Measurements from ENCODE around the gene DGCR2.

The DGCR2 gene

GRCh38 chr22:19125011-19125410 is 2.8 kb upstream of the DGCR2 start:
- TF ChIP-seq GATA2 (IDR thresholded peaks at IDR 0.05; ENCODE audit: low read depth, low read length) = no peak
- TF ChIP-seq GATA3 (IDR thresholded peaks at IDR 0.05; ENCODE audit: low read depth, low read length) = no peak

DNA sequence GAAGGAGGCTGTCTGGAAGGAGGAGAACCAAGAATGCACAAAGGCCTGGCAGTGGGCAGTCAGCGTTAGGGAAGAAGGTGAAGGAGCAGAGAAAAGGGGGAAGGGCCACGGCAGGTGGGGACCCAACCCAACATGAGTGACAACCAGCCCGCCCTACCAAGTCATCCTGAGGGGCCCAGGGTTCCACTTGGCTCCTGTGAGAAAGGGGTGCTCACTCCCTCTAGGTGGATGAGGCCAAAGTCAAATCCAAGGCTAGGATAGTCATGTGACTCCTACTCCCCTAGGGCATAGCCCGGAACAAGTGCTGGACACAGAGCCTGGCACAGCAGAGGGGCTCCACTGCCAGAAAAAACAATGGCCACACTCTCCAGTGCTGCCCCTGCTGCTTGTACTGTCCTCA is 2.2 kb upstream of the DGCR2 start:
- TF ChIP-seq GATA2 (IDR thresholded peaks at IDR 0.05; ENCODE audit: low read depth, low read length) = no peak
- no peak for TF ChIP-seq GATA3 (IDR thresholded peaks at IDR 0.05; ENCODE audit: low read depth, low read length)

DNA sequence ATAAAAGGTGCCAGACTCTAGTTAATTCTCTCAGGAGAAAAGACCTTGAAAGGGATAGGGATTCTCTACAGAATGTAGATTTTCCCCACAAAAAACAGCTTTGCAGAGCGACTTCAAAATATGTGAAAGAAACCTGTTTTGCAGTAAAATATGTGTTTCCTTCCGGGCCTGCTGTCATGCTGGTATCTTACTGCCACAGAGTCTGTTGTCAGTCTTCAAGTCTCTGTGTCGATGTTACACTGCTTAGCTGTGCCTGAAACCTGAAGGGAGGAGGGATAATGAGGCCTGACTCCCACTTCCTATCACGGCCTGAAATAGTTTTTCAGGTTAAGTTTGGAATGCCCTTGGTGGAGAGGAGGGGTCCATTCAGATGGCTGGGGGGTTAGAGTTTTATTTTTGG is 1.7 kb upstream of the DGCR2 start:
- TF ChIP-seq GATA2 (IDR thresholded peaks at IDR 0.05; ENCODE audit: low read depth, low read length) = no peak

GRCh38 chr22:19122752-19123492 is 710 bp upstream of the DGCR2 start:
- TF ChIP-seq GATA3 (IDR thresholded peaks at IDR 0.05; ENCODE audit: low read depth, low read length) = no peak
- TF ChIP-seq GATA2 (IDR thresholded peaks at IDR 0.05; ENCODE audit: low read depth, low read length) = no peak

DNA sequence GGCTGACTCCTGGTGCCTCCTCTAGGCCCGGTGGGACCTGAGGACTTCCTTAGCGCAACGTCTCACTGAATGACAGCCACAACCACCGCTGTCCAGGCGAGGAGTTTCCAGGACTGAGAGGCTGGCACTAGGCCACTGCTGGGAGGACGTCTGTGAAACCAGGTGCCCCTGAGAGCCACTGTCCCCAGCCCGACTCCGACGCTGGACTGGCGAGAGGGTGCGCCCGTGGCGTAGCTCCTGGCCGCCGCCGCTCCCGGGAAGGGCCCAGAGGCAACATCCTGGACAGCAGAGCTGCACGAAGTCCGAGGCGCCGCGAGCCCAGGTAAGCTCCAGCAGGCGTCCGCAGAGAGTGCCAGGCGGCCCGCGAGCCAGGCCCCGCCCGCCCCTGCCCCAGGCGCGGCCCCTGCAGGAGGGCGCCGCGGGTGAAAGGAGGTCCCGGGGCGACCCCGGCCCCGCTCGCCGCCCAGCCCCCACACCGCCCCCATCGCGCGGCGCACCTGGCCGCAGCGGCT is 525 bp downstream of the DGCR2 start:
- TF ChIP-seq GATA2 (IDR thresholded peaks at IDR 0.05; ENCODE audit: low read depth, low read length) (no peak), GATA3 (IDR thresholded peaks at IDR 0.05; ENCODE audit: low read depth, low read length) (no peak)

GRCh38 chr22:19120829-19121630 is 1.2 kb downstream of the DGCR2 start:
- TF ChIP-seq GATA2 (IDR thresholded peaks at IDR 0.05; ENCODE audit: low read depth, low read length) (no peak), GATA3 (IDR thresholded peaks at IDR 0.05; ENCODE audit: low read depth, low read length) (no peak)

DNA sequence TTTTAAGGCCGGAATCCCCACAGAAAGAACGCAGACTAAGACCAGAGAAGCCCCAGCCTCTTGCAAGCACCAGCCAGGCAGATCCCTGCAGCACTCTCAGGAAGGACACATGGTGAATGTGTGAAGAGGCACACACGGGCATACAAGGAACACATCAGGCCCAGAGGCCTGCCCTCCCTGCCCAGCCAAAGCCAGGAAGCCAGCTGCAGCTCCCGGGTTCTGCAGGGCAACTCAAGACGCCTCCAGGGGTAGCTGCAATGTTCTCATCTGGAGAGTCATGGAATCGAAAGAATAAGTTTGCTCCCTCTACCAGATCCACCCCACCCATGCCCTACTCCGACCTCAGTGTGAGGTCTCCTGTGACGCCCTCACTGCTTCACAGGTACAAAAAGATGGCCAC is 2.3 kb downstream of the DGCR2 start:
- TF ChIP-seq GATA2 (IDR thresholded peaks at IDR 0.05; ENCODE audit: low read depth, low read length) (no peak), GATA3 (IDR thresholded peaks at IDR 0.05; ENCODE audit: low read depth, low read length) (no peak)

DNA sequence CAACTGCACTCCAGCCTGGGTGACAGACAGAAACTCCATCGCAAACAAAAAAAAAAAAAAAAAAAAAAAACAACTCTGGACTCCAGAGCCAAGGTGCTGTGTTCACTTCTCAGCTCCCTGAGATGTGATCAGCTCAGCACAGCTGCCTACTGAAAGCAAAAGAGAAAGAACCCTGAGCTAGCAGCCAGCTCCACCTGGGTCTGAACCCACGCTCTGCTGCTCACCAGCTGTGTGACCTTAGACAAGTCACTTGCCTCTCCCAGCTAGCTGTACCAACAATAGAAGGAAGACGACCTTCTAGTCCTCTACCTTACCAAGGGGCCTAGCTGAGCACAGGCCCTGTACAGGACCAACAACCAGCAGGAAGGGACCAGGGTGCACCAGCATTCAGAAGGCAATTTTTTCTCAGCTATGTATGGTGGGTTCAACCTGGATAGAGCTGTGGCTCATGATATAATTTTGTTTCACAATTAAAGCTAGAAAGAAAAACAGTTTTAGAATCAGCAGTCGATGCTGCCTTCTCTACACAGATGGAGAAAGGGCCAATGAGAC is 3.8 kb downstream of the DGCR2 start:
- TF ChIP-seq GATA2 (IDR thresholded peaks at IDR 0.05; ENCODE audit: low read depth, low read length) = no peak
- TF ChIP-seq GATA3 (IDR thresholded peaks at IDR 0.05; ENCODE audit: low read depth, low read length) = no peak

DNA sequence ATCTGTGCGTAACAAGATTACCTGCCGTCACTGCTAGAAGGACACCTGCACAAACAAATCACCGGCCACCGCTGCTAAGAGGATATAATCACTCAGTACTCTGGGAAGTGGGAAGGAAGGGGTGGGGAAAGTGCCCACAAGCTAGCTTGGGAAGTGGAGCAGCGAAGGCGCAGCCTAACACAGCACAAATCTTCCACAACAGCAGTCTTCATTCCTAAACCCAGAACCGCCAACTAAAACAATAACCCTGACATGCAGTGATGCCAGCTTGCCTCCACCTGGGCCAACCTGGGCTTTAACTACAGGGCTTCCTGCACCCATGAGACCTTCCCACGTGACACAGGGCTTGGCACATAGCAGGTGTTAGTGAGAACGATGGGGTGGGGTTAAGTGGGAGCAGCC is 5.1 kb downstream of the DGCR2 start:
- TF ChIP-seq GATA3 (IDR thresholded peaks at IDR 0.05; ENCODE audit: low read depth, low read length) = no peak
- TF ChIP-seq GATA2 (IDR thresholded peaks at IDR 0.05; ENCODE audit: low read depth, low read length) = no peak

GRCh38 chr22:19115628-19116027 is 6.6 kb downstream of the DGCR2 start:
- TF ChIP-seq GATA3 (IDR thresholded peaks at IDR 0.05; ENCODE audit: low read depth, low read length) (no peak), GATA2 (IDR thresholded peaks at IDR 0.05; ENCODE audit: low read depth, low read length) (no peak)

- TF ChIP-seq GATA2 (IDR thresholded peaks at IDR 0.05; ENCODE audit: low read depth, low read length) (no peak), GATA3 (IDR thresholded peaks at IDR 0.05; ENCODE audit: low read depth, low read length) (no peak)
Observed at GRCh38 chr22:19114984-19115552, 7.1 kb downstream of the DGCR2 start.

DNA sequence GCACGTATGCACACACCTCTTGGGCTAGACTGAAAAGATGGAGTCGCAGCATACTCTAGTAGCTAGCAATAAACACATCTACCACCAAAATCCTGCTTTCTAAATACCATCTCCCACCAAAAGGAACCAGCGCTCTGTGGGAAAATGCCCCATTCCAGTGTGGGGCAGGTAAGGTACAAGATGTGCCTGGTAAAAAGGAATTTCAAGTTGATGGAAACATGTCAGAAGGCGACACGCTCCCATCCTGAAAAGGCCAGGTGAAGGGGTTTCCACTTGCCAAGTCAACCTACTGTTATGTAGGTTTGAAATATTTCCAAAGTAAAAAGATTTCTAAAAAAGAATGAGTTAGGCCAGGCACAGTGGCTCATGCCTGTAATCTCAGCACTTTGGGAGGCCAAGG is 8.8 kb downstream of the DGCR2 start:
- no peak for TF ChIP-seq GATA3 (IDR thresholded peaks at IDR 0.05; ENCODE audit: low read depth, low read length)
- no peak for TF ChIP-seq GATA2 (IDR thresholded peaks at IDR 0.05; ENCODE audit: low read depth, low read length)

- no peak for TF ChIP-seq GATA3 (IDR thresholded peaks at IDR 0.05; ENCODE audit: low read depth, low read length)
- TF ChIP-seq GATA2 (IDR thresholded peaks at IDR 0.05; ENCODE audit: low read depth, low read length) = no peak
Observed at GRCh38 chr22:19111584-19111983, 10.6 kb downstream of the DGCR2 start.

- no peak for TF ChIP-seq GATA3 (IDR thresholded peaks at IDR 0.05; ENCODE audit: low read depth, low read length)
- no peak for TF ChIP-seq GATA2 (IDR thresholded peaks at IDR 0.05; ENCODE audit: low read depth, low read length)
Observed at GRCh38 chr22:19111140-19111539, 11.1 kb downstream of the DGCR2 start.
